Measurements from ENCODE around the gene HCFC2. TPM values are rescaled to one million over a fixed set of nuclear protein-coding genes. Genes with fewer than 3 reads are reported as not detected.

The HCFC2 gene
- total and polyA plus RNA-seq, 2 experiments from 2014 or later: 7.5 to 15.1 TPM

DNA sequence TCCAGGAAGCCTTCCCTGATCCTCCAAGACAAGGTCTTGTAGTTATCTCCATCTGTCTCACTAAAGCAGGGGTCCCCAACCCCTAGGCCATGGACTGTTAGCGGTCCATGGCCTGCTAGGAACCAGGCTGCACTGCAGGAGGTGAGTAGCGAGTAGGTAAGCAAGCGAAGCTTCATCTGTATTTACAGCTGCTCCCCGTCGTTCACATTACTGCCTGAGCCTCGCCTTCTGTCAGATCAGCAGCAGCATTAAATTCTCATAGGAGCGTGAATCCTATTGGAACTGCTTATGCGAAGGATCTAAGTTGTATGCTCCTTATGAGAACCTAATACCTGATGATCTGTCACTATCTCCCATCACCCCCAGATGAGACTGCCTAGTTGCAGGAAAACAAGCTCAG lies 86.1 kb downstream of the HCFC2 start:
- TF ChIP-seq EZH2phosphoT487 (IDR thresholded peaks at IDR 0.05; ENCODE audit: low read depth, severe bottlenecking, unreplicated experiment): no peak
- TF ChIP-seq EZH2 (IDR thresholded peaks at IDR 0.05; ENCODE audit: borderline replicate concordance): no peak
- TF ChIP-seq CTCF (IDR thresholded peaks at IDR 0.05; ENCODE audit: poor library complexity): no peak
- H3K9me2 ChIP-seq (replicated peaks; ENCODE audit: insufficient read depth): no peaks in the 10 kb centered on the region
- no peaks in the 10 kb centered on the region for H3K79me2 ChIP-seq
- 86% methylated on average over 8 of the region's 8 CpGs for WGBS (ENCODE audit: low lambda C conversion rate, missing lambda C conversion rate)
- no peaks in the 10 kb centered on the region for H4K20me1 ChIP-seq (ENCODE audit: insufficient read depth, poor library complexity, severe bottlenecking)
- H3K9me3 ChIP-seq (ENCODE audit: low read depth): no peaks in the 10 kb centered on the region
- H3K36me3 ChIP-seq (replicated peaks; ENCODE audit: insufficient read depth, low read depth): no peaks in the 10 kb centered on the region
- DNase-seq (ENCODE audit: low spot score): no peak
- no peak overlapping the region for H3K4me2 ChIP-seq
- H3K4me1 ChIP-seq (ENCODE audit: insufficient read depth): no peaks in the 10 kb centered on the region
- H3K27ac ChIP-seq: no peak overlapping the region
- H2AFZ ChIP-seq: no peak overlapping the region
- H3K27me3 ChIP-seq: no peaks in the 10 kb centered on the region
- H3K4me3 ChIP-seq: no peak overlapping the region

DNA sequence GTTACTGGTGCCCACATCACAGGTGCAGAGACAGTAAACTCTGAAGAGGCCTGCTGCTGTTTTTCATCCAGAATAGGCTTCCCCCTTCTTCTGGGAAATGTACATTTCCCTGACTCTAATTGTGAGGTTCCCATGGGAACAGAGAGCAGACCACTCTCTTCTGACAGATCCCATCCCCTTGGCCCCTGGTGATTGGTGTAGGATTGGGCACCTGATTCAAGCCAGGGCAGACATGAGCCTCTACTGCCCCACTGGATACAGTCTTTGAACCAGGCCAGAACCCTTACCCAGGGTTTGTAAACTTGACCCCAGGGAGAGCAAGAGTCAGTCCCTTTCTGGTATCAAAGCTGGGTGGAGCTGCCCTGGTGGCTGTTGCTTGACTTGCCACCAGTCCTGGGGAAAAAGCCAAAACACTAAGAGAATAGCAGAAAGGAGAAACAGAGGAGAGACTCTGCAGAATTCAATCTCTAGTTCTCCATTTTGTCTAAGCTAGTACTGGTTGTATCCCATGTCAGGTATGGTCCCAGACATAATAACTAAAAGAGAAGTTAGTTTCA lies 88.4 kb downstream of the HCFC2 start:
- TF ChIP-seq EZH2phosphoT487 (IDR thresholded peaks at IDR 0.05; ENCODE audit: low read depth, severe bottlenecking, unreplicated experiment): no peak
- TF ChIP-seq CTCF (IDR thresholded peaks at IDR 0.05; ENCODE audit: poor library complexity): no peak
- no peak for TF ChIP-seq EZH2 (IDR thresholded peaks at IDR 0.05; ENCODE audit: borderline replicate concordance)
- no peaks in the 10 kb centered on the region for H3K36me3 ChIP-seq (replicated peaks; ENCODE audit: insufficient read depth, low read depth)

GRCh38 chr12:104154286-104154685 lies 90.0 kb downstream of the HCFC2 start:
- no peak for TF ChIP-seq EZH2phosphoT487 (IDR thresholded peaks at IDR 0.05; ENCODE audit: low read depth, severe bottlenecking, unreplicated experiment)
- no peak for TF ChIP-seq EZH2 (IDR thresholded peaks at IDR 0.05; ENCODE audit: borderline replicate concordance)
- TF ChIP-seq CTCF (IDR thresholded peaks at IDR 0.05; ENCODE audit: poor library complexity): no peak
- Histone ChIP-seq H3K9me3 (ENCODE audit: low read depth) (no peaks in the 10 kb centered on the region), H3K36me3 (replicated peaks; ENCODE audit: insufficient read depth, low read depth) (no peaks in the 10 kb centered on the region), H3K27ac (no peak overlapping the region), H4K20me1 (ENCODE audit: insufficient read depth, poor library complexity, severe bottlenecking) (no peaks in the 10 kb centered on the region), H3K4me1 (ENCODE audit: insufficient read depth) (no peaks in the 10 kb centered on the region), H3K27me3 (no peaks in the 10 kb centered on the region), H3K4me2 (no peak overlapping the region), H3K9me2 (replicated peaks; ENCODE audit: insufficient read depth) (no peaks in the 10 kb centered on the region), H3K79me2 (no peaks in the 10 kb centered on the region), H3K4me3 (no peak overlapping the region), H2AFZ (no peak overlapping the region)
- no peak for DNase-seq (ENCODE audit: low spot score)
- 85% methylated on average over 4 of the region's 4 CpGs for WGBS (ENCODE audit: low lambda C conversion rate, missing lambda C conversion rate)

More for the DNA sequence above, 88.4 kb downstream of the HCFC2 start:
- H3K4me1 ChIP-seq (ENCODE audit: insufficient read depth): no peaks in the 10 kb centered on the region
- no peaks in the 10 kb centered on the region for H3K9me2 ChIP-seq (replicated peaks; ENCODE audit: insufficient read depth)
- DNase-seq (ENCODE audit: low spot score): no peak
- H3K9me3 ChIP-seq (ENCODE audit: low read depth): no peaks in the 10 kb centered on the region
- H3K27me3 ChIP-seq: no peaks in the 10 kb centered on the region
- no peak overlapping the region for H3K4me3 ChIP-seq
- H3K27ac ChIP-seq: no peak overlapping the region
- no peaks in the 10 kb centered on the region for H3K79me2 ChIP-seq
- H4K20me1 ChIP-seq (ENCODE audit: insufficient read depth, poor library complexity, severe bottlenecking): no peaks in the 10 kb centered on the region
- H2AFZ ChIP-seq: no peak overlapping the region
- H3K4me2 ChIP-seq: no peak overlapping the region

DNA sequence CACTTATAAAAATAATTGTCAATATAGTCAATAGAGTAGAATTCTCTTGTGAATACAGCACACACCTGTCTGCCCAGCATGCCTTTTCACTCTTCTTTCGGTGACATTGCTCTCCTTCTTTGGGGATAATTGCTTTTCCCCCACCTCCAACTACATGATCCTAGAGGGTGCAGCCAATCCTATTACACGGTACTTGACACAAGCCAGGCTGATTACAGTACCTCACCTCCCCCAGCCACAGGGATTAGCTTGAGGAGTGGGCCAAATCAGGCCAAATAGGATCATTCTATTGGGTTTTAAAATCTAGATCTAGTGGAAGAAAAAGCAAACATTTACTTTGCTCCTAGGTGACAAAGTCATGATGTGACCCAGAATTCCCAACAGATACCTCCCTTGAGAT lies 90.5 kb downstream of the HCFC2 start:
- no peak for DNase-seq (ENCODE audit: low spot score)
- H3K27me3 ChIP-seq: no peaks in the 10 kb centered on the region
- no peaks in the 10 kb centered on the region for H3K36me3 ChIP-seq (replicated peaks; ENCODE audit: insufficient read depth, low read depth)
- H3K4me2 ChIP-seq: no peak overlapping the region
- H4K20me1 ChIP-seq (ENCODE audit: insufficient read depth, poor library complexity, severe bottlenecking): no peaks in the 10 kb centered on the region
- H3K9me2 ChIP-seq (replicated peaks; ENCODE audit: insufficient read depth): no peaks in the 10 kb centered on the region
- no peak for TF ChIP-seq CTCF (IDR thresholded peaks at IDR 0.05; ENCODE audit: poor library complexity)
- TF ChIP-seq EZH2 (IDR thresholded peaks at IDR 0.05; ENCODE audit: borderline replicate concordance): no peak
- no peak for TF ChIP-seq EZH2phosphoT487 (IDR thresholded peaks at IDR 0.05; ENCODE audit: low read depth, severe bottlenecking, unreplicated experiment)
- H2AFZ ChIP-seq: no peak overlapping the region
- H3K4me1 ChIP-seq (ENCODE audit: insufficient read depth): no peaks in the 10 kb centered on the region
- H3K27ac ChIP-seq: no peak overlapping the region
- no peaks in the 10 kb centered on the region for H3K79me2 ChIP-seq
- no peaks in the 10 kb centered on the region for H3K9me3 ChIP-seq (ENCODE audit: low read depth)
- no peak overlapping the region for H3K4me3 ChIP-seq
- 53% methylated on average over 2 of the region's 2 CpGs for WGBS (ENCODE audit: low lambda C conversion rate, missing lambda C conversion rate)
